Cerebellar cortex (tissue), 1 donor: Measurements from ENCODE around the gene NUDT2.

Experiments
- DNase-seq: peaks from one replicate; pipeline ENCODE4 v3.0.0-alpha.2; 2015; ENCODE audit warnings: low spot score

NUDT2 gene

GRCh38 chr9:34385561-34386230 is 56.3 kb downstream of the NUDT2 start:
- no peak for DNase-seq

DNA sequence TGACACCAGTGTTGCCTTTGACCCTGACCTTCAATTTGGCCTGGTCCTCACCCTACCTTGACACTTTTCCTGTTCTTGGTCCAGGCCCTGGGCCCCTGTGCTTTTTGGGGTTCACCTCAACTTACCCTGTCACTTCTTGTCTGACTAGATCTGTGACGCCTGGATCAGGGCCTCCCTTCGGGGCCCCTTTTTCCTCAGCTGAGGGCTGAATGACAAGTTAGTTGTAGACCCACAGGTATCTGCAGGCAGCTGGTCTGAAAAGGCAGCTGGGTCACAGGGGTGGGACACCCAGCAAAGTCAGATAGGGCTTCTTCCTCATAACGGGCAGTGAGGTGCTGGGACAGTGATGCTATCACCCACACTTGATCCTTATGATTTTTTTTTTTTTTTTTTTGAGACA is 57.3 kb downstream of the NUDT2 start:
- DNase-seq = no peak

GRCh38 chr9:34387239-34387638 is 57.9 kb downstream of the NUDT2 start:
- DNase-seq = no peak

GRCh38 chr9:34392511-34392910 is 63.1 kb downstream of the NUDT2 start:
- DNase-seq = no peak
